Ishikawa (cell line): Measurements from ENCODE around the gene CHD5.

ENCODE experiments used
- CEBPB ChIP-seq: IDR thresholded peaks from 2 replicates; pipeline ENCODE4 v1.6.1; 2012
- CREB1 ChIP-seq: IDR thresholded peaks from 2 replicates; pipeline ENCODE4 v1.6.1; 2012; ENCODE audit warnings: low read depth
- EGR1 ChIP-seq: IDR thresholded peaks from 2 replicates; pipeline ENCODE4 v1.6.1; 2012
- EP300 ChIP-seq: IDR thresholded peaks from 2 replicates; pipeline ENCODE4 v1.6.1; 2012; ENCODE audit warnings: borderline replicate concordance
- FOXM1 ChIP-seq: IDR thresholded peaks from 2 replicates; pipeline ENCODE4 v1.6.1; 2012; ENCODE audit warnings: low read depth, borderline replicate concordance
- NFIC ChIP-seq: IDR thresholded peaks from 2 replicates; pipeline ENCODE4 v1.6.1; 2012
- RAD21 ChIP-seq: IDR thresholded peaks from 2 replicates; pipeline ENCODE4 v1.6.1; 2012; ENCODE audit warnings: low read depth
- TAF1 ChIP-seq: IDR thresholded peaks from 2 replicates; pipeline ENCODE4 v1.6.1; 2012; ENCODE audit warnings: low read depth, mild to moderate bottlenecking
- TCF12 ChIP-seq: IDR thresholded peaks from 2 replicates; pipeline ENCODE4 v1.6.1; 2012; ENCODE audit warnings: low read depth
- TEAD4 ChIP-seq: IDR thresholded peaks from 2 replicates; pipeline ENCODE4 v1.6.1; 2012
- YY1 ChIP-seq: IDR thresholded peaks from 2 replicates; pipeline ENCODE4 v1.6.1; 2012; ENCODE audit warnings: low read depth
- ZBTB7A ChIP-seq: IDR thresholded peaks from 2 replicates; pipeline ENCODE4 v1.6.1; 2012; ENCODE audit warnings: low read depth
- TF ChIP-seq, protein P1 (sequence below): IDR thresholded peaks from 2 replicates; pipeline ENCODE4 v1.6.1; 2012
- TF ChIP-seq, protein P2 (sequence below): IDR thresholded peaks from 2 replicates; pipeline ENCODE4 v1.6.1; 2012
- TF ChIP-seq, protein P3 (sequence below): IDR thresholded peaks from 2 replicates; pipeline ENCODE4 v1.6.1; 2012; ENCODE audit warnings: low read depth, mild to moderate bottlenecking

CHD5 gene

GRCh38 chr1:6099787-6100765, 80.0 kb downstream of the CHD5 start:
- peak; percentile 60 for TF ChIP-seq RAD21
- TF ChIP-seq, protein P1, sequence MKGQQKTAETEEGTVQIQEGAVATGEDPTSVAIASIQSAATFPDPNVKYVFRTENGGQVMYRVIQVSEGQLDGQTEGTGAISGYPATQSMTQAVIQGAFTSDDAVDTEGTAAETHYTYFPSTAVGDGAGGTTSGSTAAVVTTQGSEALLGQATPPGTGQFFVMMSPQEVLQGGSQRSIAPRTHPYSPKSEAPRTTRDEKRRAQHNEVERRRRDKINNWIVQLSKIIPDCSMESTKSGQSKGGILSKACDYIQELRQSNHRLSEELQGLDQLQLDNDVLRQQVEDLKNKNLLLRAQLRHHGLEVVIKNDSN = no peak
- TF ChIP-seq, protein P2, sequence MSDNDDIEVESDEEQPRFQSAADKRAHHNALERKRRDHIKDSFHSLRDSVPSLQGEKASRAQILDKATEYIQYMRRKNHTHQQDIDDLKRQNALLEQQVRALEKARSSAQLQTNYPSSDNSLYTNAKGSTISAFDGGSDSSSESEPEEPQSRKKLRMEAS = no peak
- no peak for TF ChIP-seq ZBTB7A

- TF ChIP-seq NFIC = no peak
- no peak for TF ChIP-seq YY1
- TF ChIP-seq, protein P1 = no peak
- TF ChIP-seq TEAD4 = no peak
- no peak for TF ChIP-seq EGR1
- no peak for TF ChIP-seq CREB1
- no peak for TF ChIP-seq TCF12
- TF ChIP-seq RAD21 = no peak
- TF ChIP-seq CEBPB = no peak
- no peak for TF ChIP-seq EP300
- TF ChIP-seq ZBTB7A = no peak
- no peak for TF ChIP-seq TAF1
- TF ChIP-seq, protein P3, sequence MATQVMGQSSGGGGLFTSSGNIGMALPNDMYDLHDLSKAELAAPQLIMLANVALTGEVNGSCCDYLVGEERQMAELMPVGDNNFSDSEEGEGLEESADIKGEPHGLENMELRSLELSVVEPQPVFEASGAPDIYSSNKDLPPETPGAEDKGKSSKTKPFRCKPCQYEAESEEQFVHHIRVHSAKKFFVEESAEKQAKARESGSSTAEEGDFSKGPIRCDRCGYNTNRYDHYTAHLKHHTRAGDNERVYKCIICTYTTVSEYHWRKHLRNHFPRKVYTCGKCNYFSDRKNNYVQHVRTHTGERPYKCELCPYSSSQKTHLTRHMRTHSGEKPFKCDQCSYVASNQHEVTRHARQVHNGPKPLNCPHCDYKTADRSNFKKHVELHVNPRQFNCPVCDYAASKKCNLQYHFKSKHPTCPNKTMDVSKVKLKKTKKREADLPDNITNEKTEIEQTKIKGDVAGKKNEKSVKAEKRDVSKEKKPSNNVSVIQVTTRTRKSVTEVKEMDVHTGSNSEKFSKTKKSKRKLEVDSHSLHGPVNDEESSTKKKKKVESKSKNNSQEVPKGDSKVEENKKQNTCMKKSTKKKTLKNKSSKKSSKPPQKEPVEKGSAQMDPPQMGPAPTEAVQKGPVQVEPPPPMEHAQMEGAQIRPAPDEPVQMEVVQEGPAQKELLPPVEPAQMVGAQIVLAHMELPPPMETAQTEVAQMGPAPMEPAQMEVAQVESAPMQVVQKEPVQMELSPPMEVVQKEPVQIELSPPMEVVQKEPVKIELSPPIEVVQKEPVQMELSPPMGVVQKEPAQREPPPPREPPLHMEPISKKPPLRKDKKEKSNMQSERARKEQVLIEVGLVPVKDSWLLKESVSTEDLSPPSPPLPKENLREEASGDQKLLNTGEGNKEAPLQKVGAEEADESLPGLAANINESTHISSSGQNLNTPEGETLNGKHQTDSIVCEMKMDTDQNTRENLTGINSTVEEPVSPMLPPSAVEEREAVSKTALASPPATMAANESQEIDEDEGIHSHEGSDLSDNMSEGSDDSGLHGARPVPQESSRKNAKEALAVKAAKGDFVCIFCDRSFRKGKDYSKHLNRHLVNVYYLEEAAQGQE = no peak
- no peak for TF ChIP-seq FOXM1
- TF ChIP-seq, protein P2 = no peak
Measured at GRCh38 chr1:6099297-6099696, 80.8 kb downstream of the CHD5 start.

- TF ChIP-seq, protein P1 = no peak
- TF ChIP-seq EGR1 (no peak), ZBTB7A (no peak), CREB1 (no peak), TCF12 (no peak), RAD21 (no peak), YY1 (no peak), TEAD4 (no peak), NFIC (no peak), EP300 (no peak), FOXM1 (no peak), TAF1 (no peak)
- TF ChIP-seq, protein P2 = no peak
- TF ChIP-seq, protein P3 = no peak
Measured at GRCh38 chr1:6098303-6099215, 81.6 kb downstream of the CHD5 start.

DNA sequence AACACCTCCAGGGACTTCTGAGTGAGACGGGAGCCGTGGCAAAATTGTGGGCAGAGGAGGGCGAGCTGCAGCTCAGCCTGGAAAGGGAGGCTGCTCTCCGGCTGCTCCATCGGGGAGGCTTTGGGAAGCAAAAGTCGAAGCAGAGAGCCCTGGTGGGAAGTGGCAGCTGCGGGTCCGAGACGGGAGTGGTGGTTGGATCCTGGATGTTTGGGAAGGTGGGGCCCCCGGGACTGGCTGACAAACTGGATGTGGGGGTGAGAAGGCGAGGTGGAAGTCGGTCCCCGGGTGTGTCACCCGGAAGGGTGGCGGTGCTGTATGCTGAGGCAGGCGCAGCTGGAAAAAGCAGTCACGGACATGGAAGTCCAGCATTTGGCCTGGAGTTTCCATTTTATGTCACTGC, 82.3 kb downstream of the CHD5 start:
- TF ChIP-seq, protein P3 = no peak
- no peak for TF ChIP-seq YY1
- no peak for TF ChIP-seq TEAD4
- no peak for TF ChIP-seq TAF1
- TF ChIP-seq NFIC = no peak
- TF ChIP-seq, protein P1 = no peak
- TF ChIP-seq ZBTB7A = no peak
- TF ChIP-seq, protein P2 = no peak
- TF ChIP-seq EP300 = no peak
- TF ChIP-seq RAD21 = no peak
- TF ChIP-seq FOXM1 = no peak
- TF ChIP-seq CREB1 = no peak
- no peak for TF ChIP-seq TCF12
- TF ChIP-seq CEBPB = no peak
- TF ChIP-seq EGR1 = no peak
